HCT116 (cell line): ENCODE results near the gene EHMT1. TPM values are rescaled to one million over a fixed set of nuclear protein-coding genes. Genes with fewer than 3 reads are reported as not detected.

ENCODE experiments used
- ATAC-seq: fragments of 200-7000 bp; cut with Tn5 transposase; 2 replicates; pipeline ENCODE4 v1.9.1; 2020; ENCODE audit warnings: mild to moderate bottlenecking, moderate library complexity
- BruUV-seq: library from RNA; stranded (reverse); fragments of 400-500 nt; replicated peaks from 2 replicates; lab custom pipeline; 2021; lab: Mats Ljungman, UMichigan
- CTCF ChIA-PET: fragments of 300-600 bp; sonication (Branson Sonifier 250); formaldehyde crosslinking; loops from one replicate; lab custom pipeline; 2021; ENCODE audit warnings: antibody characterized with exemption; lab: Charles Lee
- POLR2A ChIA-PET: fragments of 300-600, 350-600 bp; sonication (Branson Sonifier 250); formaldehyde crosslinking; loops from one replicate; lab custom pipeline; 2021; ENCODE audit warnings: antibody characterized with exemption; lab: Charles Lee
- RAD21 ChIA-PET, 2 experiments: fragments of 300-600 bp; sonication (Branson Sonifier 250); formaldehyde crosslinking; loops; one replicate each; lab custom pipeline; 2023; ENCODE audit warnings: low total read pairs in 2 of 2; ENCODE audit not compliant: uncharacterized antibody in 2 of 2, unreplicated experiment in 2 of 2, low non-redundant PET in 1 of 2; lab: Charles Lee
- DNase-seq: peaks from one replicate; pipeline ENCODE4 v3.0.0-alpha.2; 2010; ENCODE audit warnings: low read depth, low spot score
- H2AFZ ChIP-seq: fragments of 200-600 bp; shearing (Covaris generic), sonication (generic); 2 replicates; pipeline ENCODE4 v1.6.1; 2017; ENCODE audit warnings: low read depth, mixed run types, mixed read lengths, antibody characterized with exemption, low read length; ENCODE audit not compliant: poor library complexity, severe bottlenecking
- H3K27ac ChIP-seq: 2 replicates; pipeline ENCODE4 v1.5.1; 2012; ENCODE audit warnings: low read depth, low read length
- H3K27me3 ChIP-seq: fragments of 200-600 bp; sonication (generic); 2 replicates; pipeline ENCODE4 v1.6.1; 2016; ENCODE audit warnings: mixed run types, low read length, mixed read lengths; ENCODE audit not compliant: insufficient read depth
- H3K36me3 ChIP-seq, 2 experiments: fragments of 200-500 bp in 1 of 2; fragments of 200-600 bp in 1 of 2; sonication (Bioruptor generic) in 1 of 2; sonication (generic) in 1 of 2; 2 replicates each; pipeline versions ENCODE4 v1.5.1 to v1.6.1; 2014 to 2016; ENCODE audit warnings: low read length in 2 of 2, inconsistent platforms in 1 of 2, mixed read lengths in 1 of 2, mixed run types in 1 of 2; ENCODE audit not compliant: insufficient read depth in 2 of 2, control insufficient read depth in 1 of 2
- H3K4me1 ChIP-seq, 2 experiments: fragments of 200-600 bp in 1 of 2; sonication (generic) in 1 of 2; 2 replicates each; pipeline versions ENCODE4 v1.5.1 to v1.6.1; 2012 to 2017; ENCODE audit warnings: low read length in 2 of 2, inconsistent platforms in 1 of 2, mild to moderate bottlenecking in 1 of 2, mixed read lengths in 1 of 2, mixed run types in 1 of 2, moderate library complexity in 1 of 2; ENCODE audit not compliant: insufficient read depth in 2 of 2, control insufficient read depth in 1 of 2
- H3K4me2 ChIP-seq: fragments of 200-600 bp; sonication (generic); 2 replicates; pipeline ENCODE4 v1.6.1; 2017; ENCODE audit warnings: mixed run types, low read length, mixed read lengths
- H3K4me3 ChIP-seq, 2 experiments: fragments of 200-600 bp in 1 of 2; sonication (generic) in 1 of 2; replicated peaks in 1 of 2; 2 replicates each; pipeline ENCODE4 v1.5.1; 2011 to 2016; ENCODE audit warnings: low read length in 2 of 2, control low read depth in 1 of 2, low read depth in 1 of 2, mild to moderate bottlenecking in 1 of 2, mixed read lengths in 1 of 2, mixed run types in 1 of 2
- H3K79me2 ChIP-seq: fragments of 200-600 bp; sonication (generic); 2 replicates; pipeline ENCODE4 v1.6.1; 2017; ENCODE audit warnings: mild to moderate bottlenecking, mixed run types, low read length, moderate library complexity, mixed read lengths; ENCODE audit not compliant: insufficient read depth
- H3K9ac ChIP-seq: fragments of 200-600 bp; sonication (generic); 2 replicates; pipeline ENCODE4 v1.6.1; 2016; ENCODE audit warnings: low read length, mixed read lengths
- H3K9me2 ChIP-seq: fragments of 200-600 bp; sonication (generic), shearing (Covaris generic); 2 replicates; pipeline ENCODE4 v1.6.1; 2017; ENCODE audit warnings: mixed run types, mild to moderate bottlenecking, moderate library complexity; ENCODE audit not compliant: insufficient read depth
- H3K9me3 ChIP-seq, 2 experiments: fragments of 200-500 bp in 1 of 2; fragments of 200-600 bp in 1 of 2; sonication (Bioruptor generic) in 1 of 2; sonication (generic) in 1 of 2; 2 replicates each; pipeline ENCODE4 v1.6.1; 2014 to 2017; ENCODE audit warnings: low read length in 2 of 2, mixed read lengths in 2 of 2, inconsistent platforms in 1 of 2, low read depth in 1 of 2, mild to moderate bottlenecking in 1 of 2, mixed run types in 1 of 2, moderate library complexity in 1 of 2; ENCODE audit not compliant: control insufficient read depth in 1 of 2, insufficient read depth in 1 of 2
- H4K20me1 ChIP-seq: fragments of 200-600 bp; sonication (generic), shearing (Covaris generic); 2 replicates; pipeline ENCODE4 v1.6.1; 2017; ENCODE audit warnings: mixed run types, mild to moderate bottlenecking, moderate library complexity; ENCODE audit not compliant: insufficient read depth
- CBX3 ChIP-seq: IDR thresholded peaks from 2 replicates; pipeline ENCODE4 v1.6.1; 2012; ENCODE audit warnings: low read depth
- CEBPB ChIP-seq: IDR thresholded peaks from 2 replicates; pipeline ENCODE4 v1.6.1; 2012; ENCODE audit warnings: low read depth
- EGR1 ChIP-seq: IDR thresholded peaks from 2 replicates; pipeline ENCODE4 v1.6.1; 2012; ENCODE audit warnings: low read depth
- ELF1 ChIP-seq: IDR thresholded peaks from 2 replicates; pipeline ENCODE4 v1.6.1; 2012; ENCODE audit warnings: low read depth, borderline replicate concordance
- EZH2 ChIP-seq: fragments of 200-600 bp; sonication (generic); IDR thresholded peaks from 2 replicates; pipeline ENCODE4 v1.6.1; 2017; ENCODE audit warnings: antibody characterized with exemption, mixed run types
- FOSL1 ChIP-seq: IDR thresholded peaks from 2 replicates; pipeline ENCODE4 v1.6.1; 2012; ENCODE audit warnings: low read depth
- POLR2A ChIP-seq: IDR thresholded peaks from 2 replicates; pipeline ENCODE4 v1.7.0; 2011; ENCODE audit warnings: borderline replicate concordance; ENCODE audit not compliant: insufficient read depth, insufficient read length; ENCODE audit errors: extremely low read depth
- POLR2AphosphoS5 ChIP-seq: IDR thresholded peaks from 2 replicates; pipeline ENCODE4 v1.6.1; 2011; ENCODE audit warnings: mild to moderate bottlenecking, low read depth, low read length, moderate library complexity
- RAD21 ChIP-seq: IDR thresholded peaks from 2 replicates; pipeline ENCODE4 v1.6.1; 2012; ENCODE audit warnings: low read depth, mild to moderate bottlenecking
- SIN3A ChIP-seq: IDR thresholded peaks from 2 replicates; pipeline ENCODE4 v1.6.1; 2012; ENCODE audit warnings: low read depth
- SP1 ChIP-seq: IDR thresholded peaks from 2 replicates; pipeline ENCODE4 v1.6.1; 2012; ENCODE audit warnings: low read depth
- SRF ChIP-seq: IDR thresholded peaks from 2 replicates; pipeline ENCODE4 v1.6.1; 2012; ENCODE audit warnings: low read depth
- TCF7L2 ChIP-seq: IDR thresholded peaks from 2 replicates; pipeline ENCODE4 v1.7.0; 2011; ENCODE audit warnings: borderline replicate concordance, inconsistent platforms; ENCODE audit not compliant: insufficient read depth, insufficient read length; ENCODE audit errors: extremely low read depth
- YY1 ChIP-seq: IDR thresholded peaks from 2 replicates; pipeline ENCODE4 v1.6.1; 2011; ENCODE audit warnings: low read length, low read depth, moderate library complexity, mild to moderate bottlenecking; ENCODE audit not compliant: insufficient replicate concordance; ENCODE audit errors: extremely low read depth
- ZFX ChIP-seq: fragments of 450-650 bp; IDR thresholded peaks from 2 replicates; pipeline ENCODE4 v1.6.1; 2017
- ZNF274 ChIP-seq: fragments of 200-500 bp; sonication (Bioruptor generic); IDR thresholded peaks from 2 replicates; pipeline ENCODE4 v1.6.1; 2014; ENCODE audit warnings: mild to moderate bottlenecking, low read depth, low read length, inconsistent platforms
- intact Hi-C: fragments of 100-400 bp; cut with micrococcal nuclease; formaldehyde crosslinking; loops from 2 replicates; pipeline ENCODE4 v1.10.0; 2022
- total RNA-seq: library from RNA; stranded (reverse); gene quantifications from one replicate; pipeline ENCODE4 v1.2.1, GENCODE V29; 2021; ENCODE audit not compliant: unreplicated experiment
- TF ChIP-seq, protein P1 (sequence below): IDR thresholded peaks from 2 replicates; pipeline ENCODE4 v1.6.1; 2012
- TF ChIP-seq, protein P2 (sequence below), 3 experiments: fragments of 200-600 bp in 1 of 3; sonication (generic) in 1 of 3; IDR thresholded peaks in 2 of 3; conservative IDR thresholded peaks in 1 of 3; 2 replicates each; pipeline ENCODE4 v1.5.1; 2012 to 2017; ENCODE audit warnings: low read depth in 2 of 3, low read length in 2 of 3, antibody characterized with exemption in 1 of 3, borderline replicate concordance in 1 of 3, control low read depth in 1 of 3, mild to moderate bottlenecking in 1 of 3, mixed read lengths in 1 of 3, mixed run types in 1 of 3, moderate library complexity in 1 of 3; ENCODE audit not compliant: insufficient read depth in 1 of 3
- TF ChIP-seq, protein P3 (sequence below): IDR thresholded peaks from 2 replicates; pipeline ENCODE4 v1.6.1; 2012

Gene EHMT1
- total RNA-seq, 1 experiment from 2014 or later, result 86.1 TPM

DNA sequence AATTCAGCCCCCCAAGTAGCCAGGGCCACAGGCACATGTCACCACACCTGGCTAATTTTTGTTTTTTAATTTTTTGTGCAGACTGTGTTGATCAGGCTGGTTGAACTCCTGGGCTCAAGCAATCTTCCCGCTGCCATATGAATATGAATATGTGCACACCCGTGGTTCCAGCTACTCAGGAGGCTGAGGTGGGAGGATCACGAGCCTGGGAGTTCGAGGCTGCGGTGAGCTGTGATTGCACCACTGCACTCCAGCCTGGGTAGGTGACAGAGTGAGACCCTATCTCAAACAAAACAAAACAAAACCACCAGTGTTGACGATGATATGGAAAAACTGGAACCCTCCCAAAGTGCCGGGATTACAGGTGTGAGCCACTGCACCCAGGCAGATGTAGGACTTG is 32.0 kb downstream of the EHMT1 start:
- ATAC-seq (no peak), DNase-seq (no peak)
- Histone ChIP-seq H3K4me3 (no peak overlapping the region), H3K79me2 (peaks cover 96% of the 10 kb centered on the region), H3K9me3 (no peaks in the 10 kb centered on the region), H3K4me2 (no peak overlapping the region), H3K27ac (no peak overlapping the region), H4K20me1 (peaks cover 3% of the 10 kb centered on the region; the same call in 1 of the 2 replicates), H3K36me3 (peaks cover 3 to 8% of the 10 kb centered on the region in 2 experiments; a peak in 1 of 4 replicates), H2AFZ (no peak overlapping the region), H3K27me3 (no peaks in the 10 kb centered on the region), H3K4me1 (no peaks in the 10 kb centered on the region), H3K9me2 (no peaks in the 10 kb centered on the region), H3K9ac (no peak overlapping the region)
- RAD21 ChIA-PET, result no interaction called here
- no TSS peak for BruUV-seq
- TF ChIP-seq POLR2AphosphoS5 (no peak), SP1 (no peak), FOSL1 (no peak), ZFX (no peak), POLR2A (no peak), SIN3A (no peak), EZH2 (no peak), EGR1 (no peak), CBX3 (no peak), RAD21 (no peak), ZNF274 (no peak), ELF1 (no peak), YY1 (no peak), SRF (no peak), TCF7L2 (no peak), CEBPB (no peak)
- TF ChIP-seq, protein P1, sequence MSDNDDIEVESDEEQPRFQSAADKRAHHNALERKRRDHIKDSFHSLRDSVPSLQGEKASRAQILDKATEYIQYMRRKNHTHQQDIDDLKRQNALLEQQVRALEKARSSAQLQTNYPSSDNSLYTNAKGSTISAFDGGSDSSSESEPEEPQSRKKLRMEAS, result no peak
- TF ChIP-seq, protein P2, sequence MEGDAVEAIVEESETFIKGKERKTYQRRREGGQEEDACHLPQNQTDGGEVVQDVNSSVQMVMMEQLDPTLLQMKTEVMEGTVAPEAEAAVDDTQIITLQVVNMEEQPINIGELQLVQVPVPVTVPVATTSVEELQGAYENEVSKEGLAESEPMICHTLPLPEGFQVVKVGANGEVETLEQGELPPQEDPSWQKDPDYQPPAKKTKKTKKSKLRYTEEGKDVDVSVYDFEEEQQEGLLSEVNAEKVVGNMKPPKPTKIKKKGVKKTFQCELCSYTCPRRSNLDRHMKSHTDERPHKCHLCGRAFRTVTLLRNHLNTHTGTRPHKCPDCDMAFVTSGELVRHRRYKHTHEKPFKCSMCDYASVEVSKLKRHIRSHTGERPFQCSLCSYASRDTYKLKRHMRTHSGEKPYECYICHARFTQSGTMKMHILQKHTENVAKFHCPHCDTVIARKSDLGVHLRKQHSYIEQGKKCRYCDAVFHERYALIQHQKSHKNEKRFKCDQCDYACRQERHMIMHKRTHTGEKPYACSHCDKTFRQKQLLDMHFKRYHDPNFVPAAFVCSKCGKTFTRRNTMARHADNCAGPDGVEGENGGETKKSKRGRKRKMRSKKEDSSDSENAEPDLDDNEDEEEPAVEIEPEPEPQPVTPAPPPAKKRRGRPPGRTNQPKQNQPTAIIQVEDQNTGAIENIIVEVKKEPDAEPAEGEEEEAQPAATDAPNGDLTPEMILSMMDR (IDR thresholded peaks at IDR 0.05 in 2 of 3, conservative IDR thresholded peaks at IDR 0.05 in 1 of 3; ENCODE audit: borderline replicate concordance in 1 of 3, insufficient read depth in 1 of 3, low read depth in 2 of 3, low read length in 2 of 3), result no peak
- TF ChIP-seq, protein P3, sequence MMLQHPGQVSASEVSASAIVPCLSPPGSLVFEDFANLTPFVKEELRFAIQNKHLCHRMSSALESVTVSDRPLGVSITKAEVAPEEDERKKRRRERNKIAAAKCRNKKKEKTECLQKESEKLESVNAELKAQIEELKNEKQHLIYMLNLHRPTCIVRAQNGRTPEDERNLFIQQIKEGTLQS, result no peak
- intact Hi-C loops, result no loop called here
- POLR2A ChIA-PET, result no interaction called here
- CTCF ChIA-PET, result no interaction called here
